CD4-positive, alpha-beta T cell treated with Interleukin-6 for 4 hours (primary cell): ENCODE results near the gene FASTK.

Experiments
- DNase-seq: peaks from one replicate; pipeline ENCODE4 v3.0.0-alpha.2; 2020; ENCODE audit warnings: mixed read lengths

Gene FASTK

GRCh38 chr7:151080522-151081169 is at the start of gene FASTK:
Gene FASTK (minus strand): TSS chr7:151080809. CDS start chr7:151080766, 43 bp downstream.
- peak; percentile 89 for DNase-seq

DNA sequence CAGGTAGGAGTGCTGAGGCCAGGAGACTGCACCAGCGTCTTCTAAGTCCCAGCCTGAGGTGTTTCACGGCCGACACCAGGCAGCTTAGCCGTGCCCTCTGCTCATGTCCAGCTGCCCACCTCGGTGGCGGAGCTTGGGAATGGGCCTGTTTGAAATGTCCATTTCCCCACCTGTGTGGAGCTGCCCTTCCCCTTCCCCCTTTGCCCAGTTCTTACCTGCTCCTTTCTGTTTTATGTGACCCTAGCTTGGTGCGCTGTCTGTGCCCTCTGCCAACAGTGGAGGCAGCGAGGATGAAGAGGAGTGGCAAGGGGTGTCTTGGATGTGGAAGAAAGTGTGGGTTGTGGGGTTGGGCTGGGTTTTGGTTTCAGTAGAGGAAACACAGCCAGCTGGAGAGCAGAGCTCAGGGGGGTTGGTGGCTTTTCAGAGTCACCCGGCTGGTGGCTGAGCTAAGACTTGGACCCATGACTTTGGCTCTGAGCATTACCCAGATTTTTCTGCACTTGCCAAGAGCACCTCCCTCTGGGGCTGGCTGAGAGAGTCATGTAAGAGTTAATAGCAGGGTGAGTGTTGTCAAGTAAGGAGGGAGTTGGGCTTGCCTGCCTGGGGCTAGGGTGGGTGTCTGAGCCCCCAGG is 49.5 kb upstream of the FASTK start:
- no peak for DNase-seq

DNA sequence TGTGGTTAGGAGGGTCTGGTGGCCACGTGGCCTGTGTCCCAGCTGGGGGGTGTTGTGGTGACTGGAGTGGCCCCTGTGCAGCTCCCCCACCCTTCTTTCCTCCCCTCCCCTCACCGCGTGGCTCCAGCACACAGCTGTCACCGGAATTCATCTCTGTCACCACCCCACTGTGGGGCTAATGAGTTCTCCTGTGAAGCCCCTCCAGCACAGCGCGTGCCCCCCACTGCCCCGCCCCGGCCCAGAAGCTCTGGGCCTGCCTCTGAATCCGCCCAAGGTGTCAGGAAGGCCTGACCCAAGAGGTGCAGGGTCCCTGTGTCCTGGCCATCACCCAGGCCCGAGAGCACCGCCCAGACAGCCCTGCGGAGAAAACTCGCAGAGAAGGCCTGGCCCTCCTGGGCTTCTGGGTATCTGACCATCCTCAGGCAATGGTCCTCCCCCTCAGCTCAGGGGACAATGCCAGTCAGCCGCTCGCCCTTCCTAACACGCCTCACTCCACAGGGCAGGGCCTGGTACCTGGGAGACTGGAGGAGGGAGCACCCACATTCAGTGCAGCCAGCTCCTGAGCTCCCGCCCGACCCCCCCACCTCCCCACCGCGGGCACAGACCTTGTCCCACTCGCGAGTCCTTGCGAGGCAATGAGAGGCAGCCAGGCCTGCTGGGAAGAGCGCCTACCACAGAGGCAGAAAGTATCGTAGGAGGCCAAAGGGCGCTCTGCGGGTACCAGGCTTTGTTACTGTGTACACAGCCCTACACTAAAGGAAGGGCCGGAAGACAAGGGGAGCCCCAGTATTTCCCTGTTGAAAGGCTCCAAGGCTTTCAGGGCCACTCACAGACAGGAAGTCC is 48.7 kb upstream of the FASTK start:
- DNase-seq = no peak

- no peak for DNase-seq
Observed at GRCh38 chr7:151128716-151129115, 48.1 kb upstream of the FASTK start.

DNA sequence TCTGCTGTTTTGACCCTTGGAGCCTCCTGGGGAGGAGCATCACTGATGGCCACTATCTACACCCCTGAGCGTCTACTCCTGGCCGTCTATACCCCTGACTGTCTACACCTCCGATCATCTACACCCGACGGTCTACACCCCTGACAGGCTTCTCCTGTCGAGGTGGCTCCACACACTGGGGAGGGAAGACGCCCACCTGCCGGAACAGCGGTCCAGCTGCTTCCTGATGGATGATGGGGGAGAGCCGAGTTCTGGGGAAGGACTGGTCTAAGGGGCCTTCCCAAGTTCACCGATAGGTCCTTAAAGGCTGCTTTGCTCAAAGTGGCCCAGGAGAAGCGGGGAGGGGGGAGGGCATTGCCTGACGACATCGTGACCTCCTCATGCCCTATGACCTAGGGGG is 47.5 kb upstream of the FASTK start:
- DNase-seq = no peak

DNA sequence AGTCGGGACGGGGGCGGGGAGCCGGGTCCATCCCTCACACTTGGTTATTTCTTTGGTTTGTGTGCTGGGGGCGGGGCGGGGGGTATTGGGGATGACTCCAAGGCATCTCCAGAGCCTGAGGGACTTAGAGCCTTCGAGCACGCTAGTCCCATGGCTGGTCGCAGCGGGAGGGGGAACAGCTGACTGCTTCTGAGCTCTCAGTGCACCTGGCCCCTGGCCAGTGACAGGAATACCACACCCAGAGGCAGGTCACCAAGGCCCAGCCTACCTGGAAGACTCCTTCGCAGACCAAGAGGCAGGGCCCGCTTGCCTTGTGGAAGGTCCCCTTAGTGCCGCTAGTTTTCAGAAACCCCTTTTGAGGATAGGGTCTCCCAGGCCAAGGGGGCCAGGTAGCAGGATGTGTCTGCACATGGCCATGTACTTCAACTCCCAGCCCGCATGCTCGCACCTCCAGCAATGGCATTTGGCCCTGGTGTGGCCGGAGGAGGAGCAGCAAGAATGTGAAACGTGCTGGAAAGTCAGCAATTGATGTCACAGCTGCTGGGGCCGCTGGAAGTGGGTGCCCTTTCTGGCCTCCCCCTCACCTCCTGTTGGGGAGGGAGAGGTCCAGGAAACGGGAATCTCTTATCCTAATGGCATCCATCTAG is 46.0 kb upstream of the FASTK start:
- no peak for DNase-seq

GRCh38 chr7:151125846-151126481 is 45.4 kb upstream of the FASTK start:
- no peak for DNase-seq

- no peak for DNase-seq
Observed at GRCh38 chr7:151125470-151125845, 44.8 kb upstream of the FASTK start.

- no peak for DNase-seq
Observed at GRCh38 chr7:151124899-151125399, 44.3 kb upstream of the FASTK start.

GRCh38 chr7:151124481-151124880 is 43.9 kb upstream of the FASTK start:
- DNase-seq = no peak

DNA sequence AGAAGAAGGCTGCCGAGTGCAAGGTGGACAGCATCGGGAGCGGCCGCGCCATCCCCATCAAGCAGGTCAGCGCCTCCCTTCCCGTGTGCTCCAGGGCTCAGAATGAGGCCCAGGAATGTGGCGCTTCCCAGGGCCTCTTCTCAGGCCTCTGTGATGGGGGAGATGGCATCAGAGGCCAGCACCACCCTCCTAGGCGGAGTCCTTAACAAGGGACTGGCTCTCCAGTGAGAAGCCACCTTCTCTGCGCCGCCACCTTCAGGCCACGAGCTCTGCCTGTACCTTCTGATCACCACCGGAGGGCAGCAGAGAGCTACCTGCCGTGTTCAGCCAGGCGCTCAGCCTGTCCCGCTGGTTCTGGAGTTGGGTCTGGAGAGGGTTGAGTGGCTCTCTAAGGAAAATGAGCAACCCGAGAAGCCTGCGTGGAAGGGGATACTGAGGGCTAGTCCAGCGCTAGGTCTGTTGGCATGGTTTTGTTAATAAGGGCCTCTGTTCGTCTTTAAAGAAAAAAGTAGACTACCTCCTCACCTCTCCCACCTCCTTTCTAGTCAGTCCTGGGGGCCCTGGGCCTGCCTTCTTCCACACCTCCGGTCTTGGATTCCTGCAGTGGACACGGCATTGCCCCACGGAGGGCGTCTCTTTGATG is 43.3 kb upstream of the FASTK start:
- DNase-seq = peak; percentile 88

DNA sequence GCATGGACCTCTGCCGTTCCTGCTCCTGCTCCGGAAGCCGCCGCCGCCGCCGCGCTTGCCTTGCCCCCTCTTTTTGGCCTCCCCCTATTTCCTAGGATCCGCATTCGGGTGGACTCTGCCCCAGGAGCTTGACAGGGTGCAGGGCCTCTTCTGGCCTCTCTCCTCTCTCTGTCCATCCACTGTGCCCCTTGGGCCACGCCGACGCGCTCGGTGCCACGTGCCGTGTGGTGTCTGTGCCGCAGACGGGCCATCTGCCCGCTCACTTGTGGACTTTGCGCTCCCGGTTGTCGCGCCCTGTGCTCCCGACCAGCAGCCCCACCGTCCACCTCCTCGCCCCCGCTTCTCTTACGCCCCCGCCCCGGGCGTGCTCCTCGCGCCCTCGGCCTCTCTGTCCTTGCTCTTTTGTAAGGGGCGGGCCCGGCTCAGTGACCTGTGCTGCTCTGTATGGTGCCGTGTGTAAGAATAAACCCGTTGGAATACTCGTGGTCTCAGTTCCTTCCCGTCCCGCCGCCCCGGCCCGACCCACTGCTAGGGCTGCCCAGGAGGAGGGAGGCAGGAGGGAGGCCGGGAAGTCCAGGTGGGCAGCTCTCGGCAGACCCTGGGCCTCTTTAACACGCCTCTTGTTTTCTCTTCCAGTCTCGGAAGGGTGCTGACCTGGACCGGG is 42.7 kb upstream of the FASTK start:
- DNase-seq = no peak

DNA sequence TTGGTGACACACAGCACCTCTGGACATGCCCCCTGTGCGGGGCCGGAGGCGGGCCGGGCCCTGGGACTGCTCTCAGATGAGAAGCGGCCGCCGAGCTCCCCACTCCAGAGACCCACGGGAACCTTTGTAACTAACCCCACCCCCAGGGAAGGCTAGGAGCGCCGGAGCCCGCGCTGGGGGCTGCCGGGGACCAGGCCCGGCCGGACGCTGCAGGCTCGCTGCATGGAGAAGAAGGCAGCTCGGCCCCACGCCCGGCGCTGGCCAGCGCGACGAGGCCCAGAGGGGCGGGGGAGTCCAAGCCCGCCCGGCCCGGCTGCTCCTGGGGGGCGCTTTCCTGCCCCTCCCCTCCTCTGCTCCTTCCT is 42.2 kb upstream of the FASTK start:
- DNase-seq = no peak

GRCh38 chr7:151122276-151122675 is 41.7 kb upstream of the FASTK start:
- DNase-seq = no peak

DNA sequence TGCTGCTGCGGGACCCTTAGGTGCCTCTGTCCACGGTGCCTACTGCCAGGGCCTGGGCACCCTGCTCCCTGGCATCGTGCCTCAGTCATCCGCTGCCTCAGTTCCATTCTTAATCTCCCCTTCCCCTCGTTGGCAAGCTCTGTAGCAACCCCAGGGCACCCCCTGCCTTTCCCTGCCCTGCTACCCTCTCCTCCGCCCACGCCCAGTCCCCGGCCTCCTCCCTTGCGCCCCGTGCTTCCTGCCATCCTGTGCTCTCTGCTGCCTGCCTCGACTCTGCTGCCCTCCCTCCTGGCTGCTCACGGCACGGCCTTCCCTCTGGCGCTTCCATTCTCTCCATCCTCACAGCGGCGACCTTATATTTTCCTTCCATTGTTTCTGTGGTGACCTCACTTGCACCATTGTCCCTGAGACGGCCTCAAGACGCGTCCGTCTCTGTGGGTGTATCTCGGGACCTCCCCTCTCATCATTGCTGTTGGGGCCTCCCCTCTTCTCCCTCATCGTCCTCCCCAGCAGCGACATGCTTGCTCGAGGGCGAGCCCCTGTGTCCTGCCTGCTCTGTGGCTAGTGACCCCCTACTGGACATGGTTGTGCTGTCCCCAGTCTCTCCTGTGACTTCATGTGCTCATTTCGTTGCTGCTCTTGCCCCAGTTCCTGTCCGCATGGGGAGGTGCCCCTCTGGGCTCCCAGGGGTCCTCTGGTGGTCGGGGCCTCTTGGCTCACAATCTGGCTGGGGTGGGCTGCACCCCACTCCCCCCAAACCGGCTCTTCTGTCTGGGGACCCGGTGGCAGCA is 41.0 kb upstream of the FASTK start:
- DNase-seq = no peak

DNA sequence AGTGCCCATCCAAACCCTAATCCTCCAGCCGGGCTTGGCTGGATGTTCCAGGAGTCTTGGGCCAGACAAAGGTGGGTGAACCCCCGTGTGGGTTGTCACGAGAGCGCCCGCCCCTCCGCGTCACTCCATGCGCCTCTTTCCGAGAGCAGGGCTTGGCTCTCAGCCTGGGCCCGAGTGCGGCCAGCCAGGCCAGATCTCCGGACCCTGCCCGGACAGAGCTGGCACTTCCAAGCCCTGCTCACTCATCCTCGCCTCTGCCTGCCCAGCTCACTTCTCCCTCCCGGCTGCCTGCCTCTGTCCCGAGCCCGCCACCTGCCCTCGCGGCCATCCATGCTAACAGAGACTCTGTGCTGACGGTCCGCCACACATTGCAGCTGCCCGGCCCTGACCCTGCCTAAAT is 40.3 kb upstream of the FASTK start:
- DNase-seq = no peak

DNA sequence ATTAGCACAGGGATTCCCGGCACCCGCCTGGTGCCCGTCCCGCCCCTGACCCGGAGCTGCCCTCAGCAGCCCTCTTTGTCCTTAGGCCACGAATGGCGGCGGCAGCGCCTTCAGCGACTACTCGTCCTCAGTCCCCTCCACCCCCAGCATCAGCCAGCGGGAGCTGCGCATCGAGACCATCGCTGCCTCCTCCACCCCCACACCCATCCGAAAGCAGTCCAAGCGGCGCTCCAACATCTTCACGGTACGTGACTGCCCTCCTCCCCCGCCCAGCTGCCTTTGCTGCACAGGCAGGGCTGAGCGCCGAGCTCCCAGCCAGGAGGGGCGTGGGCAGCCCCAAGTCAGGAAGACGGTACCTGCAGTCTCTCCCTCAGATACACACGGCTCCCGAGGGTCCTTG is 39.3 kb upstream of the FASTK start:
- DNase-seq = no peak

DNA sequence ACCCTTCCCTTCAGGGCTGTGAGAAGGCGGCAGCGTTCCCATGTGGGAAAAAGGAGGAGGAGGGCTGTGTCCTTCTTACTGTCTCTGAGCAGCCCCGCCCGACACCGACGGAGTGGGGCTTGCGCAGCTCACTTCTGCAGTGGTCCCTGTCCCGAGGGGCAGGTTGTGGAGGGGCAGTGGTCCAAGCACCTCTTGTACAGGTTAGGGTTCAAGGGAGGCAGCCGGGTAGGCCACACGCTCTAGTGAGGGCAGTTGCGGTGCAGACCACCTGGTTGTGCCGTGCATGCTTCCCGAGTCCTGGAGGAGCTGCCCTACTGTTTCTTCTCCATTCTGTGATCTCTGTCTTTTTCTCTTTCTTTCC is 38.4 kb upstream of the FASTK start:
- DNase-seq = no peak

DNA sequence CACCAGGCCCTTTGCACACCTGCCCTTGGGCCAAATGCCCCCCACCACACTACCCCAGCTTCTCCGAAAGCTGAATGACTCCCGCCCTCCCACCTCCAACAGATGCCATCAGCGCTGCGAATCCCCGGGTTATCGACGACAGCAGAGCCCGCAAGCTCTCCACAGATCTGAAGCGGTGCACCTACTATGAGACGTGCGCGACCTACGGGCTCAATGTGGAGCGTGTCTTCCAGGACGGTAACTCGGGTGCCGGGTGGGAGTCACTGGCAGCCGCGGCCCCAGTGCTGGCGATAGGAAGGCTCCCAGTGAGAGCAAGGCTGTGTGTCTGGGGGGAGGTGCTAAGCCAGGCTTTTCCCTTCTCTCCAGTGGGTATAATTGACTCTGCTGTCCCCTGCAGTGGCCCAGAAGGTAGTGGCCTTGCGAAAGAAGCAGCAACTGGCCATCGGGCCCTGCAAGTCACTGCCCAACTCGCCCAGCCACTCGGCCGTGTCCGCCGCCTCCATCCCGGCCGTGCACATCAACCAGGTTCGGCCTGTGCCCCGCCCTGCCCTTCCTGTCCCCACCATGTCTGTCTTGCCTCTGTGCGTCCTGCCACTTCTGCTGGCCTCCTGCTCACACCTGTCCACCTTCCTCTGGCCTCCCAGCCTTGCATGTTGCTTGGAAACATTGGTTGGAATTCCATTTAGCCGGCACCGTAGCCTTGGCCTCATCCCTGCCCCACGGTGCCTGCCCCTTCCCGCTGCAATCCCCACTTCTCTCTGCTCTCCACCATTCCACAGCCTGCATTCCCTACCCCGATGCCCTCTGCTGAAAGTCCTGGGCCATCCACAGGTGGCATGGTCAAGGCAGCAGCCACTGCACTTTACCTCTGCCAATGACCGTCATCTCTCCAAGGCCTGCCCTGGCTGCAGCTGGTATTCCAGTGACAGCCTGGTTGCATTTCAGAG is 37.8 kb upstream of the FASTK start:
- DNase-seq = no peak

- peak; percentile 71 for DNase-seq
Observed at GRCh38 chr7:151117565-151117964, 37.0 kb upstream of the FASTK start.
